GM21528 (cell line): Measurements from ENCODE around the gene TMEM106A.
"Not testable (repeated sequence)": the region's sequence is repeated elsewhere in the genome, so short reads cannot be mapped to it uniquely, and the experiment has no call there.

ENCODE experiments used
- ATAC-seq: cut with Tn5 transposase; IDR thresholded peaks from one replicate; pipeline ENCODE4 v1.9.1; 2021; ENCODE audit warnings: mild to moderate bottlenecking, moderate library complexity; ENCODE audit not compliant: unreplicated experiment, low FRiP score

TMEM106A gene

GRCh38 chr17:43211480-43212402, at the start of gene TMEM106A:
Gene TMEM106A (plus strand): TSS chr17:43211875. CDS start chr17:43213042, 1,167 bp downstream.
- peak; percentile 67 for ATAC-seq

- ATAC-seq = not testable (repeated sequence)
These were observed 45.7 kb upstream of the TMEM106A start for GRCh38 chr17:43165971-43166370.

- peak; percentile 18 for ATAC-seq
These were observed 42.0 kb upstream of the TMEM106A start for GRCh38 chr17:43169561-43170139.

DNA sequence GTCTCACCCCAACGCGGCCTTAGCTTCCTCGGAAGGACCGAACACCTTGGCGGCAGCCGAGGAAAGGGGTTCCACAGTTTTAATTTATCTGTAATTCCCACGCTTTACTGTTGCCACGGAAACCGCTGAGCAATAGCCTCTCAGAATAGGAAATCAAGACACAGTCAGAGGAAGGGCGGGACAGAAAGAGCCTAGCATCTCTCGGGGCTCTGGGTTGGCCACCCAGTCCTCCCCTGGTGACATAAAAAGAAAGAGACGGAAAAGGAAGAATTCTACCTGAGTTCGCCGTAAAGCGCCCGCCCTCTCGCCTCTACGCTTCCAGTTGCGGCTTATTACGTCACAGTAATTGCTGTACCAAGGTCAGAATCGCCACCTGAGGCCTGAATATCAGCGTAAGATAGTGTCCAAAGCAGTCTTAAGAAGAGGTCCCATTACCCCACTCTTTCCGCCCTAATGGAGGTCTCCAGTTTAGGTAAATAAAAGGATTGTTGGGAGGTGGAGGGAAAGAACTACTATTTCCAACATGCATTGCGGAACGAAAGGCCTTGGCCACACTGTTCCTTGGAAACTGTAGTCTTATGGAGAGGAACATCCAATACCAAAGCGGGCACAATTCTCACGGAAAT, 41.4 kb upstream of the TMEM106A start:
- ATAC-seq = peak; percentile 65

- ATAC-seq = peak; percentile 76
These were observed 40.7 kb upstream of the TMEM106A start, which contains the start of gene NBR1 for GRCh38 chr17:43170766-43171585. Gene NBR1 (plus strand): TSS chr17:43171214. CDS start chr17:43175800, 4,586 bp downstream.

- no peak for ATAC-seq
These were observed 39.8 kb upstream of the TMEM106A start for GRCh38 chr17:43171586-43172487.

DNA sequence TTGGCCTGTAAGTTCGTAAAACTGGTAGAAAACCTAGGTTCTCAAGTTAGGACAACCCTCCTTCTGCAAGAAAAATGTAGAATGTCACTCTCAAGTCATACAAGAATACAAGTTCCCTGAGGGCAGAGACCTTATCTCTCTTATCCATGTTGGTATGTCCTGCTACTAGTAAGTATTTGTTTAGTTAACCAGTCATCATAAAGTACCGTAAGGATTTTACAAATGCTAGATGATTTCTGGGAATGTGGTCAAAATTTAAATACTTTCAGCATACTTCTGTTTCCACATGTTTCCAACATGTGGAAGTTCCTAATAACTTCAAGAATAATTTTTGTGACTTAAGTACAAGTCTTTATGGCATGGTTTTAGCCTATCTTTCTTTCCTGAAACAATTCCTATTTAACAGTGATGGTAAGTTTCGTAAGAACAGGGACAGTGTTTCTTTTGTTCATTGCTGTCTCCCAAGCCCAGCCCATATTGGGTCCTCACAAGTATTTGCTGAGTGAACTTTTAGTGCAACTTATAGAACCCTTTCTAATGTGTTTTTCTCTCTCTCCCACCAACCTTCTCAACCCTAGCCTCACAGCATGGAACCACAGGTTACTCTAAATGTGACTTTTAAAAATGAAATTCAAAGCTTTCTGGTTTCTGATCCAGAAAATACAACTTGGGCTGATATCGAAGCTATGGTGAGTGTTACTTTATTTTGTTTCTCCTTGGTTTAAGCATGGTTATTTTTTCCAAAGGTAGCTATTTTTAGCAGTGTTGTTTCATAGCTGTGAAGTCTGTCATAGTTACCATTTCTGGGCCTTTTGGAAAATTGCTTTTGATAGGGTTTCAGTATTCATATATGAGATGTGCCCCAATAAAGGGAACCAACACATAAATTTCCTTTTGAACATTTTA, 36.2 kb upstream of the TMEM106A start:
- ATAC-seq = no peak

- no peak for ATAC-seq
These were observed 35.5 kb upstream of the TMEM106A start for GRCh38 chr17:43176119-43176570.

- ATAC-seq = no peak
These were observed 27.8 kb upstream of the TMEM106A start for GRCh38 chr17:43183921-43184320.

- ATAC-seq = not testable (repeated sequence)
These were observed 25.0 kb upstream of the TMEM106A start for GRCh38 chr17:43186656-43187055.

- no peak for ATAC-seq
These were observed 18.4 kb upstream of the TMEM106A start for GRCh38 chr17:43193251-43193650.

DNA sequence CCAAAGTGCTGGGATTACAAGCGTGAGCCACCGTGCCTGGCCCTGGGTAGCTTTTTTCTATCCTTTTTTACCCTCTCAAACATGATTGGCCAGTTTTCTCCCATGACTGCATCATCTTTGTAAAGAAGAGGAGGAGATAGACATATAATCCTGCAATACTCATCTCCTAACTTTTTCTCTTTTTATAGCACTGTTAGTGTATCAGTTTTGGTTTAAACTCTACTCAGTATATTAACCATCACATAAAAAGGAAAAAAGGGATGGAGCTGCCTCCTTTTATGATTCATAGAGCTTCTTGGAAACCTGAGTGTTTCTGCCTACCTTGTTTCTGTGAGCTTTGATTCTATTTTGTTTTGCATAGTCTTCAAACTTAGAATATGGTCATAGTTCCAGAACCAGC, 12.0 kb upstream of the TMEM106A start:
- ATAC-seq = no peak

- no peak for ATAC-seq
These were observed 11.5 kb upstream of the TMEM106A start for GRCh38 chr17:43200127-43200526.

- ATAC-seq = not testable (repeated sequence)
These were observed 8.7 kb upstream of the TMEM106A start for GRCh38 chr17:43203013-43203412.

DNA sequence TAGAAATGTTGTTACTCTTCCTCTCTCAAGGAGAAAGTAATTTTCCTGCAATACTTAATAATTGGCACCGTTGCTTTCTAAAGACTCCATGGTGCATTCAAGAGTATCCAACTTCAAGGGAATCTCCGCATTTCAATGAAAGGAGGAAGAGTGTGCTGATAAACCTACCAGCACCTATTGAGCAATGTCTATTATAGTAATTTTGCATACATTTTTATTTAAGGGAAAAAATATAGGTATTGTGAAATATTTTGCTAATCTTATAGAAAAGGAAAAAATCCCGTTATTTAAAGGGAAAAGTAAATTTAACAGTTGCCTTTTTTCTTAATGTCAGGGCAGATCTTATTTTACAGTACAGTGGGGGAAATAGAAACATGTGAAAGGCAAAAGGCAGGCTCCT, 1.1 kb upstream of the TMEM106A start:
- ATAC-seq = no peak

DNA sequence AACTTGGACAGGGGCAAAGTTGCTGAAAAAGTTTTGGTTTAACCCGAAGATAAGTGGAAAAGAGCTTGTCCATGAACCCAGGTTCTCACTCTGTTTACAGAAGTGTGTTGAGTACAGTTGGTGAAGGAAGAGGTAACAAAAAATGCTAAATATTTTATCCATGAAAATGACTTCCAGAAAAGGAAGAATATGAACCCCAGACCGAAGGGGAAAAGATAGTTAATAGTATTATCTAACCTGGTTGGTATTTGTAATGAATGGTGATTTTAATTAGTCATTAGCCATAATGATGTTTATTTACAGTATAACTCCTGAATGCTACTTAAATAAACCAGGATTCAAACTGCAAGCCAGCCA, 574 bp upstream of the TMEM106A start:
- no peak for ATAC-seq

DNA sequence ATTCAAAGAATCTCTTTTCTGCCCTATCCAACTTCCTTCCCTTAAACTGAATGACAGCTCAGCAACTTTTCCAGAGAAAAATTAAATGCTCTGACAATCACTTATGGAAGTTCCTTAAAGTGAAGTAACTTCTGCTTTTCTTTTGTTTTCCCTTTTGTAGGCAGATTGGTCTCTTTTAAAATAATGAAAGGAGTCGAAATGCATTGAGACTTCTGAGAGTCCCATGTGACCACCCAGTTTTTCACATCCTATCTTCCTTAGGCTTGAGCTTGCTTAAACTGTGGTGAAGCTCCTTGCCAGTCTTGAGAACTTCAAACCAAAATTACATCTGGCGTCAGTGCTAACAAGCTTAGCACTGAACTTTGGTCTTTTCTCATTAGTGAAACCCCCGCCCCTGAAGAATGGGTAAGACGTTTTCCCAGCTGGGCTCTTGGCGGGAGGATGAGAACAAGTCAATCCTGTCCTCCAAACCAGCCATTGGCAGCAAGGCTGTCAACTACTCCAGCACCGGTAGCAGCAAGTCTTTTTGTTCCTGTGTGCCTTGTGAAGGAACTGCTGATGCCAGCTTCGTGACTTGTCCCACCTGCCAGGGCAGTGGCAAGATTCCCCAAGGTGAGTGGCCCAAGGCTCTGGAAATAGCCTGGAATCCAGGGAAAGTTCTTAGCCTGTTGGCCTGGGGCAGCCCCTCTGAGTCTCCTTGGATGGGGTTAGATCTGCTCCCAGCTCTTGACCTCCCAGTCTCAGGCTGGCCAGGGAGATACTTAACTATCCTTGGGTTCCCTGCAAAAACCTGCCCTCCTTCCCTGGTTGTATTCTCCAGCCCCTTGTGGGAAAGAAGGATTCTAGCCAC, 1.2 kb downstream of the TMEM106A start:
- no peak for ATAC-seq
